Fibroblast of the aortic adventitia (primary cell): Measurements from ENCODE around the gene CRIP3. TPM values are rescaled to one million over a fixed set of nuclear protein-coding genes. Genes with fewer than 3 reads are reported as not detected.

Experiments used
- DNase-seq: peaks from one replicate; pipeline ENCODE4 v3.0.0-alpha.2; 2010; ENCODE audit warnings: low read depth
- H3K4me3 ChIP-seq: 2 replicates; pipeline ENCODE4 v1.5.1; 2011; ENCODE audit warnings: low read depth, mild to moderate bottlenecking, control low read depth, low read length, moderate library complexity
- total RNA-seq: library from RNA; depleted of rRNA; stranded (reverse); fragments of >200 nt; gene quantifications from 2 replicates; pipeline ENCODE4 v1.2.3, GENCODE V29; 2012; ENCODE audit warnings: low replicate concordance
- TF ChIP-seq, protein P1 (sequence below): IDR thresholded peaks from 2 replicates; pipeline ENCODE4 v1.5.1; 2011; ENCODE audit warnings: mild to moderate bottlenecking, low read length, control low read depth, inconsistent platforms; ENCODE audit not compliant: insufficient read depth

Gene CRIP3
- total RNA-seq, 1 donor = not detected

DNA sequence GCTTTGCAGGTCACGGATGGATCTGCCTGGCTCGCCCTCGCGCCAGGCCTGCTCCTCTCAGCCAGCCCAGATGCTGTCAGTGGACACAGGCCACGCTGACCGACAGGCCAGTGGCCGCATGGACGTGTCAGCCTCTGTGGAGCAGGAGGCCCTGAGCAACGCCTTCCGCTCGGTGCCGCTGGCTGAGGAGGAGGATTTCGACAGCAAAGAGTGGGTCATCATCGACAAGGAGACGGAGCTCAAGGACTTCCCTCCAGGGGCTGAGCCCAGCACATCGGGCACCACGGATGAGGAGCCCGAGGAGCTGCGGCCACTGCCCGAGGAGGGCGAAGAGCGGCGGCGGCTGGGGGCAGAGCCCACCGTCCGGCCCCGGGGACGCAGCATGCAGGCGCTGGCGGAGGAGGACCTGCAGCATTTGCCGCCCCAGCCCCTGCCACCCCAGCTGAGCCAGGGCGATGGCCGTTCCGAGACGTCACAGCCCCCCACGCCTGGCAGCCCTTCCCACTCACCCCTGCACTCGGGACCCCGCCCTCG lies 45.8 kb downstream of the CRIP3 start:
- H3K4me3 ChIP-seq = no peak overlapping the region
- DNase-seq = no peak
- TF ChIP-seq, protein P1, sequence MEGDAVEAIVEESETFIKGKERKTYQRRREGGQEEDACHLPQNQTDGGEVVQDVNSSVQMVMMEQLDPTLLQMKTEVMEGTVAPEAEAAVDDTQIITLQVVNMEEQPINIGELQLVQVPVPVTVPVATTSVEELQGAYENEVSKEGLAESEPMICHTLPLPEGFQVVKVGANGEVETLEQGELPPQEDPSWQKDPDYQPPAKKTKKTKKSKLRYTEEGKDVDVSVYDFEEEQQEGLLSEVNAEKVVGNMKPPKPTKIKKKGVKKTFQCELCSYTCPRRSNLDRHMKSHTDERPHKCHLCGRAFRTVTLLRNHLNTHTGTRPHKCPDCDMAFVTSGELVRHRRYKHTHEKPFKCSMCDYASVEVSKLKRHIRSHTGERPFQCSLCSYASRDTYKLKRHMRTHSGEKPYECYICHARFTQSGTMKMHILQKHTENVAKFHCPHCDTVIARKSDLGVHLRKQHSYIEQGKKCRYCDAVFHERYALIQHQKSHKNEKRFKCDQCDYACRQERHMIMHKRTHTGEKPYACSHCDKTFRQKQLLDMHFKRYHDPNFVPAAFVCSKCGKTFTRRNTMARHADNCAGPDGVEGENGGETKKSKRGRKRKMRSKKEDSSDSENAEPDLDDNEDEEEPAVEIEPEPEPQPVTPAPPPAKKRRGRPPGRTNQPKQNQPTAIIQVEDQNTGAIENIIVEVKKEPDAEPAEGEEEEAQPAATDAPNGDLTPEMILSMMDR = no peak

DNA sequence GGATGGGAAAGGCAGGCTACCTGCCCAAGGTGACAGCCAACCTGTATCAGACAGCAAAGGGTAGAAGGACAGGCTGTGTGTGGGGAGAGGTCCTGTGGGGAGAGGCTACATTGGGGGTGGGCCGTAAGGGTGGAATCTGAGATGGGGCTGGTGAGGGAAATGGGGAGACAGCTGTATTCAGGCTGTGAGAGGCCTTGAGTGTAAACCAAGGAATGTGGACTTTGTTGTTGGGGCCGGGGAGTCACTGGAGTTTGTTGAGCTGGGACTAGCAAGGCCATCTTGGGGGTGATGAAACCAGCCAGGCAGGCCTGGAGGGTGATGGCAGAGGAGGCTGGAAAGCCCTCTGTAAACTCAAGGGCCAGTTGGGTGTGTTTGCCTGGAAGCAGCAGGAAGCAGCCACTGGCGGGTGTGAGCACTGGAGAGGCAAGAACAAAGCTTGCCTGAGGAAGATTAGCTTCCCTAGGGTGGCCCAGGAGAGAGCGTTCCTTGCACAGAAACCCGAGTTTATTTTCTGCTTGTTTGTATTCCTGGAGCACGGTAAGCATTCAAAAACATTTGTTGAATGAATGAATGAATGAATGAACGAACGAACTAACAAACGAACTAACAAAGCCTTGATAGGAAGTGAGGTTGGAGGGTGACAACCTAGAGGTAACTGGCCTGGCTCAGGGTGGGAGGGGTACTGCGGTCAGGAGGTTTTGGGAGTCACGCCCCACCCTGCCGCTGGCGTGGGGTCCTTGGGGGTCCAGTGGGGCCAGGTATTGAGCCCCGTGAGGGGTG lies 46.4 kb downstream of the CRIP3 start:
- TF ChIP-seq, protein P1 = no peak
- no peak overlapping the region for H3K4me3 ChIP-seq
- DNase-seq = no peak

DNA sequence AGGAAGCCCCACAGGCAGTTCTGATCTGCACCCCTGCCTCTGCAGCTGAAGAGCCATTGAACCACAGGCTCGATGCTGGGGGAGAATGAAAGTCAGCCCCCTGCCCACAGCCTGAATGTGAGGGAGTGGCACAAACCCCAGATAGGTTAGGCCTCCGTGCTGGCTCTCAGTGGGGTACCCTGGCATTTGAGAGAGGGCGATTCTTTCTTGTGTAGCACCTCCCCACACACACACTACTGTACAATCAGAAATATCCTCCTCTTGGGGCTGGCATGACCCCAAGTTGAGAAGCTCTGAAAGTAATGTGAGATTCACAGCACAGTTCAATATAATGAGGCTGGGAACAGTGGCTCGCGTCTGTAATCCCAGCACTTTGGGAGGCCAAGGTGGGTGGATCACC lies 47.4 kb downstream of the CRIP3 start:
- TF ChIP-seq, protein P1 = no peak
- no peak overlapping the region for H3K4me3 ChIP-seq
- no peak for DNase-seq

DNA sequence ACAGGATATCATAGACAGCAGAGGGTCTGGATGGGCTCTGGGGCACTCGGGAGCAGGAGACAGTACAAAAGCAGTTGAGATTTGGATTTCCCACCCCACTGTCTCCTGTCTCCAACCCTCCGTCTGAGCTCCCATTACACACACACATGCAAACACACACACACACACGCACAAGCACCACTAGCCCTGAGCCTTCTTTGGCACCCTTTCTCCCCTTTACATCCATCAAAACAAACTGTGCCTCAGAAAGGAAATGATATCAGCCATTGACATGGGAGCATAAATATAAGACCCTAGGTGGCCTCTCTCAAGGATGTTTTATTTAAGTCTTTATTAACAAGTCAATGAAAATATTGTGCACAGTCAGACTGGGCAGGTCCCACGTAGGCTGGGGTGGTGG lies 47.8 kb downstream of the CRIP3 start:
- DNase-seq = no peak
- H3K4me3 ChIP-seq = no peak overlapping the region
- TF ChIP-seq, protein P1 = no peak

DNA sequence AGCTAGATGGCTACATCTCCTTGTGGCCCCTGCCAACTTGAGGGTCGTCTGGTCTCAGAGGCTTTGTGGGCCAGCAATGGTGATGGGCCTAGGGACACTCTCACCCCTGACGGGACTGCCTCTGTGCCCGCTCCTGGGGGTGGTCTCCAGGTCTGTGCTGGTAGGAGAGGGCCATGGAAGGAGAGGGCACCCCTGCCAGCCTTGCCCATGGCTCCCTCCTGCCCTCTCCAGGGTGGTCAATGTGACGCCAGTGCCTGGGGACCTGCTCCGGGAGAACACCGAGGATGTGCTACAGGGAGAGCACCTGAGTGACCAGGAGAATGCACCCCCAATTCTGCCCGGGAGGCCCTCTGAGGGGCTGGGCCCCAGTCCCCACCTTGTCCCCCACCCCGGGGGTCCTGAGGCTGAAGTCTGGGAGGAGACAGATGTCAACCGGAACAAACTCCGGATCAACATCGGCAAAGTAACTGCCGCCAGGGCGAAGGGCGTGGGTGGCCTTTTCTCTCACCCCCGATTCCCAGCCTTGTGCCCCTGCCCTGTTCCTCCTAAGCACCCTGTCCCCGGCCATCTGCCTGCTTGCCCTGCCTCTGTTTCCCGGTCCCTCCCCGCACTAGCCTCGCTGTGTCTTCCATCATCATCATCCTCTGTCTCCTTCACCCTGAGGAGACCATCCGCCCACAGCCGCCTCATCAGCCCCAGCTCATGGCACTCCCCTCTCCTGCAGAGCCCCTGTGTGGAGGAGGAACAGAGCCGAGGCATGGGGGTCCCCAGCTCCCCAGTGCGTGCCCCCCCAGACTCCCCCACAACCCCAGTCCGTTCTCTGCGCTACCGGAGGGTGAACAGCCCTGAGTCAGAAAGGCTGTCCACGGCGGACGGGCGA lies 49.6 kb downstream of the CRIP3 start:
- H3K4me3 ChIP-seq = no peak overlapping the region
- DNase-seq = no peak
- TF ChIP-seq, protein P1 = no peak

DNA sequence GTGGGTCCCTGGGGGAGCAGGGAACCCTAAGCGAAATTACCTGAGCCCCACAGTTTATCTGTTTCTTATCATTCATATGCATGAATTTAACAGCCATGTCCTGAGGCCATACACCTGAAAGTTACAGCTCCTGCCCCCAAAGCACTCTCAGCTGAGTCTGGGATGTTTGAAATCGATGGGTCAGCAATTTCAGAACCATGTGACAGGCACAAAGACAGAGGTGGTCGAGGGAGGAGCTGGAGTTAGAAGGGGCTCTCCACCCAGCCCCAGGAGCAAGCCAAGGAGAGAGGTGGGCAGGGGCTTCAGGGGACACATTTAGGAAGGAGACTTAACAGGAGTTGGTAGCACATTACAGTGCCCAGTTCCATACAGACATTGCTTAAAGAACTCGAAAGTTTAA lies 50.4 kb downstream of the CRIP3 start:
- H3K4me3 ChIP-seq = no peak overlapping the region
- no peak for DNase-seq
- TF ChIP-seq, protein P1 = no peak
